Activated naive CD4-positive, alpha-beta T cell treated with anti-CD3 and anti-CD28 coated beads, Interleukin-2, amount 50 U/mL, for 24 hours (primary cell): ENCODE measurements around the gene TUT7.

Source experiments
- H3K27ac Mint-ChIP-seq: one replicate; pipeline ENCODE4 v1.8.0; 2021; ENCODE audit warnings: mild to moderate bottlenecking, mixed read lengths
- H3K27me3 Mint-ChIP-seq: one replicate; pipeline ENCODE4 v1.8.0; 2021; ENCODE audit warnings: mixed read lengths
- H3K36me3 Mint-ChIP-seq: one replicate; pipeline ENCODE4 v1.8.0; 2021; ENCODE audit warnings: mixed read lengths
- H3K4me1 Mint-ChIP-seq: one replicate; pipeline ENCODE4 v1.8.0; 2021; ENCODE audit warnings: mixed read lengths
- H3K4me3 Mint-ChIP-seq: one replicate; pipeline ENCODE4 v1.8.0; 2021; ENCODE audit warnings: mild to moderate bottlenecking, mixed read lengths
- H3K9me3 Mint-ChIP-seq: one replicate; pipeline ENCODE4 v1.8.0; 2021; ENCODE audit warnings: mixed read lengths

The TUT7 gene

DNA sequence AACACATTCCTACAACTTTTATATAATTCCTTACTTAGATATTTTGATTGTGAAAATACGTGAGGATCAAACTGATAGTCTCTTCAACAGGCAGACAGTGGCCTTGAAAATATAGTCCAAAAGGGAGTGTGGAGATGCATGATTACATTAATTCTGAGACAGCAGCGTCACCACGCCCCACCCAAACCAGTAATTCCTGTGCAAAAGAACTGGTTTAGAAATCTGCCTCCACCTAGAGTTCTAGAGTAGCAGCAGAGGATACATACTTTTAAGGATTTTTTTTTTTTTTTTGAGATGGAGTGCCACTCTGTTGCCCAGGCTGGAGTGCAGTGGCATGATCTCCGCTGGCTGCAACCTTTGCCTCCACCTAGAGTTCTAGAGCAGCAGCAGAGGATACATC lies 1.6 kb upstream of the TUT7 start:
- H3K27ac Mint-ChIP-seq, result no peak overlapping the region

DNA sequence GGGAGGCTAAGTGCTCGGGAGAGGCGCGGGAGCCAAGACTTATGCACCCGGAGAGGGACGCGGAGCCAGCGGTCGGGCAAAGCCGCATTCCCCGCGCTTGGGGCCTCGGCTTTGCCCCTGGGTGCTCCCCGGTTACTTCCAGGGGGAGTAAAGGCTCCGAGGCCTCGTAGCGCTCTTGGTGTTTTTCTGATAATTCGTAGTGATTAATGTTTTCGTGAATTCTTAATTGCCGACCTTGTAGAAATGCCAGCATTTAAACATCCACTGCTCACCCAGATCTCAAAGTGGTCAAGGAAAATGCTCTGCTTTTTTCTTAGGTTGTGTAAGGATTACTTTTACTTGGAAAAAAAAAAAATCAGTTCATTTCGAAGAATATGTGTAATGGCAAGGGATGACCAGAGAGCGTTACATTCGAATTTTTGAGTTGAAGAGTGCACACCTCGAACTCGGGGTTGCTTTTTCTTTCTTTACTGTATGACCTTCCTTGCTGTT lies 654 bp upstream of the TUT7 start:
- Mint-ChIP-seq H3K4me3 (peak overlapping the region; percentile 97), H3K27me3 (no peaks in the 10 kb centered on the region), H3K36me3 (peaks cover 7% of the 10 kb centered on the region), H3K9me3 (no peaks in the 10 kb centered on the region), H3K27ac (peak overlapping the region; percentile 48), H3K4me1 (peaks cover 39% of the 10 kb centered on the region)

More for the DNA sequence above, 1.6 kb upstream of the TUT7 start:
- no peaks in the 10 kb centered on the region for H3K9me3 Mint-ChIP-seq
- H3K4me3 Mint-ChIP-seq, result no peak overlapping the region
- peaks cover 31% of the 10 kb centered on the region for H3K4me1 Mint-ChIP-seq
- H3K27me3 Mint-ChIP-seq, result no peaks in the 10 kb centered on the region
- peaks cover 7% of the 10 kb centered on the region for H3K36me3 Mint-ChIP-seq

- no peaks in the 10 kb centered on the region for H3K27me3 Mint-ChIP-seq
- peak overlapping the region; percentile 97 for H3K4me3 Mint-ChIP-seq
- no peaks in the 10 kb centered on the region for H3K9me3 Mint-ChIP-seq
- H3K27ac Mint-ChIP-seq, result peak overlapping the region; percentile 96
- peaks cover 12% of the 10 kb centered on the region for H3K36me3 Mint-ChIP-seq
- peaks cover 51% of the 10 kb centered on the region for H3K4me1 Mint-ChIP-seq
Observed at GRCh38 chr9:86353655-86354010, 577 bp downstream of the TUT7 start.

DNA sequence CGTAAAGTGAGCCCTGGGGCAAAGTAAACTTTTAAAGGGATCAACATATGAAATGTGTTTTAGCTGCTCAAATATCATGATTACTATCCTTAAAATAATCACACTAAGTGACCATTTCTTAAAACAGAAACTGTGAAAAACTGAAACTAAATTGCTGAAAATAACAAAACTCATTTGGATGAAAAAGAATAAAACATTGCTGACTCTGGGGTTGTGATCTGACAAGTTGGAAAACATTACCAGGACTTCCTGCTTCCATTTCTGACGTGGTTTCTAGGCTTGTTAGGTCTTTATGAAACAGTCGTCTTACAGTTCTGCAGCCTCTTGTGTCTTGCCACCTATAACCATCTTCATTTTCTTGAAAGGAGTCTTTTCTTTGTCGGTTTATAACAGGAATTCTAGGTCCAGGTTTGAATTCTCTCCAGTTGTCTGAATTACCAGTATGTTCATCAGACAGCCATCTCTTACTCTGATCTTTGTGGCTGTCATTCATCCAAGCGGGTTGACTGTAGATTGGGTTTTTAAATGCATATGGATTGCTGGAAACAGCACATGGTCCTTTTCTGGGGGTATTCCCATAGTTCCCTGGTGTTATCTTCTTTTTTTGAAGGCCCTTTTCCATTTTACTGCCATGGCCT lies 1.7 kb downstream of the TUT7 start:
- H3K27ac Mint-ChIP-seq, result peak overlapping the region; percentile 97
- peak overlapping the region; percentile 97 for H3K4me3 Mint-ChIP-seq
- H3K36me3 Mint-ChIP-seq, result peaks cover 19% of the 10 kb centered on the region
- H3K27me3 Mint-ChIP-seq, result no peaks in the 10 kb centered on the region
- H3K4me1 Mint-ChIP-seq, result peaks cover 62% of the 10 kb centered on the region
- H3K9me3 Mint-ChIP-seq, result no peaks in the 10 kb centered on the region

GRCh38 chr9:86351880-86352279 lies 2.3 kb downstream of the TUT7 start:
- Mint-ChIP-seq H3K27me3 (no peaks in the 10 kb centered on the region), H3K9me3 (no peaks in the 10 kb centered on the region), H3K36me3 (peaks cover 19% of the 10 kb centered on the region), H3K4me1 (peaks cover 69% of the 10 kb centered on the region), H3K27ac (peak overlapping the region; percentile 88), H3K4me3 (peak overlapping the region; percentile 87)

DNA sequence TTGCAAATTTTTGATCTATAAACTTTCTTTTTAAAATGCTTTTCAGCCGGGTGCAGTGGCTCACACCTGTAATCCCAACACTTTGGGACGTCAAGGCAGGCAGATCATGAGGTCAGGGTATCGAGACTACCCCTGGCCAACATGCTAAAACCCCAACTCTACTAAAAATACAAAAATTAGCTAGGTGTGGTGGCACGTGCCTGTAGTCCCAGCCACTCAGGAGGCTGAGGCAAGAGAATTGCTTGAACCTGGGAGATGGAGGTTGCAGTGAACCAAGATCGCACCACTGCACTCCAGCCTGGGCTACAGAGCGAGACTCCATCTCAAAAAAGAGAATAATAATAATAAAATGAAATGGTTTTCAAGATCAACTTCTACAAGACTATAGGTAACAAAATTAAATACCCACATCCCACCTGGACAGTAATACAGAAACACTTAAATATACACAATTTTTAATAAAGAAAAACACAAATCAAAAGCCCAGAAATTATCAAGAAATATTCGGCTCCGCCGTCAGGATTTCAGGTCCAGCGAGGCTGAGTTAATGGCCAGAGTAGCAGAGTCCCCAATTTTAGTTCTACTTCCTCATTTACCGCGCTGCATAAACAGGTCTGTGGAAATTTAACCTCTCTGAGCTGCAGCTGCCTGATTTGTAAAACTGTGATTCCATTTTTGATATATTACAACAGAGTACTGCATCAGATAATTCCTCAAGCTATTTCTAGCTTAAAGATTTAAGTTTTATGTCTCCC lies 4.0 kb downstream of the TUT7 start:
- Mint-ChIP-seq H3K27ac (peak overlapping the region; percentile 30), H3K9me3 (no peaks in the 10 kb centered on the region), H3K4me3 (peak overlapping the region; percentile 68), H3K4me1 (peaks cover 83% of the 10 kb centered on the region), H3K27me3 (no peaks in the 10 kb centered on the region), H3K36me3 (peaks cover 21% of the 10 kb centered on the region)

DNA sequence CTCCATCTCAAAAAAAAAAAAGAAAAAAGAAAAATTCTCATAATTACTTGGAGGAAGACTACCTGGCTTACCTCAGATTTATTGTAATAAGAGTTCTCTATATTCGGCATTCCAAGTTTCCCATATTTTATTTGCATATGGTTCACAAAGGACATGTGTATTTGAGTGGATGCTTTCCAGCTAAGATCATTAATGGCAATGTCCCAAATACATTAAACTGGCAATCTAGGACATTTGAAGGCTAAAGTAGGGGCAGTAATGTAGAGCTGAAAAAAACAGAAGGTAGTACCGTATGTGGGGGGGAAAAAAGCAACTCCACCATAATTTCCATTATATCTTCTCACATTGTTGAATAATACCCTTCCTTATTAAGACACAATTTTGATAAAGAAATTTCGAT lies 4.9 kb downstream of the TUT7 start:
- no peak overlapping the region for H3K27ac Mint-ChIP-seq

GRCh38 chr9:86347991-86348390 lies 6.2 kb downstream of the TUT7 start:
- Mint-ChIP-seq H3K4me1 (peaks cover 75% of the 10 kb centered on the region), H3K27me3 (no peaks in the 10 kb centered on the region), H3K9me3 (no peaks in the 10 kb centered on the region), H3K4me3 (peak overlapping the region; percentile 73), H3K36me3 (peaks cover 23% of the 10 kb centered on the region), H3K27ac (peak overlapping the region; percentile 92)

More for the DNA sequence above, 4.9 kb downstream of the TUT7 start:
- peaks cover 83% of the 10 kb centered on the region for H3K4me1 Mint-ChIP-seq
- peaks cover 23% of the 10 kb centered on the region for H3K36me3 Mint-ChIP-seq
- H3K9me3 Mint-ChIP-seq, result no peaks in the 10 kb centered on the region
- H3K27me3 Mint-ChIP-seq, result no peaks in the 10 kb centered on the region
- H3K4me3 Mint-ChIP-seq, result peak overlapping the region; percentile 33

DNA sequence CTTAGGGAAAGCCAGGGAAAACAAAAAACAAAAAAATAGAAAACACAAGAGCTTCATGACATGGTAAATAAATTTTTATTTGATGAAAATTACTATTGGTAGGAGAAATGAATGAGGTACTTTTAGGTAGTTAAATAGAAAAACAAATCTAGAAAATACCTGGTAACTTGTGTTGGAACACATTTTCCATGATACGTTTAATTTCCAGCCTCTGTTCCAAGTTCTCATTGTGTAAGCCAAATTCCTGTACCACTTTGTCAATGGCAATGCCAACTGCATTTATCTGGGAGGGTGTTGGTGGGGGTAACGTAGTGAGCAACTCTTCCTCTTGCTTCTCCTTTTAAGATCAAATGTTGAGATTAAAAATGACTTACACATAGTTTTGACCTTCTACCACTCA lies 9.4 kb downstream of the TUT7 start:
- H3K27ac Mint-ChIP-seq, result no peak overlapping the region
- H3K4me3 Mint-ChIP-seq, result no peak overlapping the region
- H3K9me3 Mint-ChIP-seq, result no peaks in the 10 kb centered on the region
- H3K27me3 Mint-ChIP-seq, result no peaks in the 10 kb centered on the region
- H3K4me1 Mint-ChIP-seq, result peaks cover 70% of the 10 kb centered on the region
- H3K36me3 Mint-ChIP-seq, result peaks cover 31% of the 10 kb centered on the region

DNA sequence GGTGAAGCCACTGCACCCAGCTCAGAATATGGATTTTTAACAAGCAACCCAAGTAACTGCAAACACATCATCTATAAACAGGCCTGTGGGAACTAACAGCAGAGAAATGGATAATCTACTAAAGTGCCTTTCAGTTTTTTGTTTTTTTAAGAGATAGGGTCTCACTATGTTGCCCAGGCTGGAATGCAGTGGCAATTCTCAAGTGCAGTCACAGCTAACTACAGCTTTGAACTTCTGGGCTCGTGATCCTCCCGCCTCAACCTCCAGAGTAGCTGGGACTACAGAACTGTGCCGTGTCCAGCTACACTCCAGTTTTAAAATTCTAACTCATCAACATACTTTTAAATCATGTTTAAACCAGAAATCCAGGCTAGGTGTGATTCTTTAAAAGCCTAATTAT lies 11.9 kb downstream of the TUT7 start:
- Mint-ChIP-seq H3K27ac (no peak overlapping the region), H3K36me3 (peaks cover 29% of the 10 kb centered on the region)

DNA sequence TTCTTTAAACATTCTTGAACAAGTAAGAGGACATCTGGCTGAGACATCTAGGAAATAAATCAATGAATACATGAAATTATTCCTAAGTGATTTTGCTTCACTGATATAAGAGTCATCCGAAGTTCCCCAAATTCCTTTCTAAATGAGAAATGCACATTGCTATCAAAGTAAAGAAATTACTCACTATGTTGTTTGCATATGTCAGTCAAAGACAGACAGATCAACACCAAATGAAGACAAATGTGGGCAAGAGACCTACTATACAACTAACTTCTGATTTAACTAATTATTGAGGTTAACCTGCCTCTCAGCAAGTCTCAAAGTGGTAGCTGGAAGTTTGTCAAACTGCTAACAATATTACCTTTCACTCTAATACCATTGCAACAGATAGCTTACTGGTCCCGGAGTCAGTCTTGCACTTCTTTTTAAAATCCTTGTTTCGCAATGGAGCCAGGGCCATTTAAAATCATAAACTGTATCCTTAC lies 13.2 kb downstream of the TUT7 start:
- H3K4me3 Mint-ChIP-seq, result no peak overlapping the region
- peaks cover 36% of the 10 kb centered on the region for H3K36me3 Mint-ChIP-seq
- peak overlapping the region; percentile 27 for H3K27ac Mint-ChIP-seq
- H3K4me1 Mint-ChIP-seq, result peaks cover 60% of the 10 kb centered on the region
- H3K9me3 Mint-ChIP-seq, result no peaks in the 10 kb centered on the region
- H3K27me3 Mint-ChIP-seq, result no peaks in the 10 kb centered on the region

More for the DNA sequence above, 11.9 kb downstream of the TUT7 start:
- Mint-ChIP-seq H3K27me3 (no peaks in the 10 kb centered on the region), H3K4me1 (peaks cover 64% of the 10 kb centered on the region), H3K9me3 (no peaks in the 10 kb centered on the region), H3K4me3 (no peak overlapping the region)

DNA sequence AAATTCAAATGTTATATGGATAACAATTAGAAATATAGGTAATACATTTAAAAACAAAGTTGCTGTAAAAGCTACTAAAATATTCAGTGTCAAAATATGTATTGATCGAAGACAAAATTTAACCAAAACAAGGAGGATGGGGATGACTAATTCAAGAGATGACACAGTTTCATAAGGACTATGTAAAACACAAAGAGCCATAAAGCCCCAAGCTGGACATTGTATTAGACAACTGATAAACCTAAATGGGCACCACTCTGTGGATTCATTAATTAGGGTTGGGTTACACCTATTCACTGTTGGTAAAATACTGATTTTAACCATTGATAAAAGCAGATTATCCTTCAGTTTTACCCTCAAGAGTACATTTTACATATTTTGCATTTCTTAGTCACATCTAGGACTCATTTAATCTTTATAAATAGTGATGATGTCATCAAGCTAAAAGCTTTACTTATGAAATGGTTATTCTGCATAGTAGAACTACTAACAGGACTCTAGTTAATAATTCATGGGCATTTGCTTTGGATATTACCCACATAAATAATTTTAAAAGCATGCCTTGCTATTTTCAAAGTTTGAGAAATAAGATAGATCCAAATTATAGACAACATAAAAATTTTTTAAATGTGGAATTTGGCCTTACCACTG lies 13.7 kb downstream of the TUT7 start:
- Mint-ChIP-seq H3K9me3 (no peaks in the 10 kb centered on the region), H3K27me3 (no peaks in the 10 kb centered on the region), H3K36me3 (peaks cover 41% of the 10 kb centered on the region), H3K27ac (no peak overlapping the region), H3K4me3 (no peak overlapping the region), H3K4me1 (peaks cover 54% of the 10 kb centered on the region)

- no peaks in the 10 kb centered on the region for H3K9me3 Mint-ChIP-seq
- peaks cover 58% of the 10 kb centered on the region for H3K36me3 Mint-ChIP-seq
- no peak overlapping the region for H3K27ac Mint-ChIP-seq
- H3K4me3 Mint-ChIP-seq, result peak overlapping the region; percentile 79
- H3K27me3 Mint-ChIP-seq, result no peaks in the 10 kb centered on the region
- peaks cover 47% of the 10 kb centered on the region for H3K4me1 Mint-ChIP-seq
Observed at GRCh38 chr9:86337469-86338108, 16.6 kb downstream of the TUT7 start.

GRCh38 chr9:86336058-86336457 lies 18.2 kb downstream of the TUT7 start:
- peaks cover 39% of the 10 kb centered on the region for H3K4me1 Mint-ChIP-seq
- H3K9me3 Mint-ChIP-seq, result no peaks in the 10 kb centered on the region
- peaks cover 58% of the 10 kb centered on the region for H3K36me3 Mint-ChIP-seq
- no peak overlapping the region for H3K27ac Mint-ChIP-seq
- no peak overlapping the region for H3K4me3 Mint-ChIP-seq
- H3K27me3 Mint-ChIP-seq, result no peaks in the 10 kb centered on the region

DNA sequence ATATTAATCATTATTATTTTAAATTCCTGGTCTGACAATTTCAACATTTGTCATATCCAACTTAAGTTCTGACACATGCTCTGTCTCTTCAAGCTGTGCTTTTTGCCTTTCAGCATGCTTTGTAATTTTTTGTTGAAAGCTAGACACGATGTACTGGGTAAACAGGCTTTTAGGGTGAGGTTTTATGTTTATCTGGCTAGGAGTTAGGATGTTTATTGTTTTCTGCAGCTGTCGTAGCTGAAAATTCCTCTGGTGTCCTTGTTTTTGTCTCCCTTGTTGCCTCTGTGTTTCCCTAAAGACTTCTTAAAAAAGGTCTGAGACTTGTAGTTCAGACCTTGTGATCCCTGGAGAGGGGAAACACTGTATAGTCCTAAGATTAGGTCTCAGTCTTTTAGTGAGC lies 20.6 kb downstream of the TUT7 start:
- Mint-ChIP-seq H3K4me1 (peaks cover 21% of the 10 kb centered on the region), H3K4me3 (no peak overlapping the region), H3K27ac (no peak overlapping the region), H3K9me3 (no peaks in the 10 kb centered on the region), H3K27me3 (no peaks in the 10 kb centered on the region), H3K36me3 (peaks cover 52% of the 10 kb centered on the region)
